Measurements from ENCODE around the gene APLP2. TPM values are rescaled to one million over a fixed set of nuclear protein-coding genes. Genes with fewer than 3 reads are reported as not detected.
A peak's percentile ranks its signal among the peaks of the same experiment; 100 is the strongest.

Gene APLP2
- total and polyA plus RNA-seq, 2 of the 13 experiments (the other 11 are each of a cell fraction or from before 2014, with no cell fraction given): 315 to 594 TPM

DNA sequence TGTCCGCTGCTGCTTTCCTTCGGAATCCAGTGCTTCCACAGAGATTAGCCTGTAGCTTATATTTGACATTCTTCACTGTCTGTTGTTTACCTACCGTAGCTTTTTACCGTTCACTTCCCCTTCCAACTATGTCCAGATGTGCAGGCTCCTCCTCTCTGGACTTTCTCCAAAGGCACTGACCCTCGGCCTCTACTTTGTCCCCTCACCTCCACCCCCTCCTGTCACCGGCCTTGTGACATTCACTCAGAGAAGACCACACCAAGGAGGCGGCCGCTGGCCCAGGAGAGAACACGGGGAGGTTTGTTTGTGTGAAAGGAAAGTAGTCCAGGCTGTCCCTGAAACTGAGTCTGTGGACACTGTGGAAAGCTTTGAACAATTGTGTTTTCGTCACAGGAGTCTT is 74.4 kb downstream of the APLP2 start (continued):
- TF ChIP-seq CREM (IDR thresholded peaks at IDR 0.05) (peak; percentile 69; the same call in 1 of the 2 replicates), CREM (CRISPR knock-in tag; IDR thresholded peaks at IDR 0.05) (no peak), SYNCRIP (IDR thresholded peaks at IDR 0.05; ENCODE audit: insufficient read depth, low read depth, low read length) (no peak), NFYC (CRISPR knock-in tag; IDR thresholded peaks at IDR 0.05) (no peak), GFI1 (CRISPR knock-in tag; IDR thresholded peaks at IDR 0.05; ENCODE audit: borderline replicate concordance) (peak; percentile 59; the same call in 1 of the 2 replicates), NR2F2 (IDR thresholded peaks at IDR 0.05; ENCODE audit: borderline replicate concordance, low read depth) (peak; percentile 56; the same call in 1 of the 2 replicates), SAP130 (CRISPR knock-in tag; IDR thresholded peaks at IDR 0.05; ENCODE audit: low read depth) (peak; percentile 93), SOX5 (CRISPR knock-in tag; IDR thresholded peaks at IDR 0.05; ENCODE audit: borderline replicate concordance) (peak; percentile 74; the same call in 1 of the 2 replicates), DMAP1 (CRISPR knock-in tag; IDR thresholded peaks at IDR 0.05) (peak; percentile 49), MXI1 (IDR thresholded peaks at IDR 0.05; ENCODE audit: borderline replicate concordance, low read depth, low read length) (peak; percentile 69; the same call in 1 of the 3 replicates), GABPA (IDR thresholded peaks at IDR 0.05; ENCODE audit: low read depth, low read length) (no peak), GABPA (CRISPR knock-in tag; IDR thresholded peaks at IDR 0.05; ENCODE audit: low read depth) (peak; percentile 27; the same call in 1 of the 2 replicates), NCOA2 (CRISPR knock-in tag; IDR thresholded peaks at IDR 0.05) (peak; percentile 80), ZNF335 (CRISPR knock-in tag; IDR thresholded peaks at IDR 0.05) (0 out of 2 replicates have a peak, but pooled peaks have one; percentile 65), WIZ (CRISPR knock-in tag; IDR thresholded peaks at IDR 0.05) (no peak), ZNF253 (CRISPR knock-in tag; IDR thresholded peaks at IDR 0.05; ENCODE audit: borderline replicate concordance) (no peak), ZNF572 (CRISPR knock-in tag; IDR thresholded peaks at IDR 0.05) (no peak), LCORL (IDR thresholded peaks at IDR 0.05) (peak; percentile 54; the same call in 1 of the 2 replicates), LCORL (CRISPR knock-in tag; IDR thresholded peaks at IDR 0.05) (peak; percentile 87), ZKSCAN8 (CRISPR knock-in tag; IDR thresholded peaks at IDR 0.05; ENCODE audit: borderline replicate concordance) (peak; percentile 87)
- TF ChIP-seq, protein P1, sequence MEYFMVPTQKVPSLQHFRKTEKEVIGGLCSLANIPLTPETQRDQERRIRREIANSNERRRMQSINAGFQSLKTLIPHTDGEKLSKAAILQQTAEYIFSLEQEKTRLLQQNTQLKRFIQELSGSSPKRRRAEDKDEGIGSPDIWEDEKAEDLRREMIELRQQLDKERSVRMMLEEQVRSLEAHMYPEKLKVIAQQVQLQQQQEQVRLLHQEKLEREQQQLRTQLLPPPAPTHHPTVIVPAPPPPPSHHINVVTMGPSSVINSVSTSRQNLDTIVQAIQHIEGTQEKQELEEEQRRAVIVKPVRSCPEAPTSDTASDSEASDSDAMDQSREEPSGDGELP (IDR thresholded peaks at IDR 0.05; ENCODE audit: borderline replicate concordance, low read depth): peak; percentile 85; the same call in 1 of the 2 replicates
- TF ChIP-seq, protein P2, sequence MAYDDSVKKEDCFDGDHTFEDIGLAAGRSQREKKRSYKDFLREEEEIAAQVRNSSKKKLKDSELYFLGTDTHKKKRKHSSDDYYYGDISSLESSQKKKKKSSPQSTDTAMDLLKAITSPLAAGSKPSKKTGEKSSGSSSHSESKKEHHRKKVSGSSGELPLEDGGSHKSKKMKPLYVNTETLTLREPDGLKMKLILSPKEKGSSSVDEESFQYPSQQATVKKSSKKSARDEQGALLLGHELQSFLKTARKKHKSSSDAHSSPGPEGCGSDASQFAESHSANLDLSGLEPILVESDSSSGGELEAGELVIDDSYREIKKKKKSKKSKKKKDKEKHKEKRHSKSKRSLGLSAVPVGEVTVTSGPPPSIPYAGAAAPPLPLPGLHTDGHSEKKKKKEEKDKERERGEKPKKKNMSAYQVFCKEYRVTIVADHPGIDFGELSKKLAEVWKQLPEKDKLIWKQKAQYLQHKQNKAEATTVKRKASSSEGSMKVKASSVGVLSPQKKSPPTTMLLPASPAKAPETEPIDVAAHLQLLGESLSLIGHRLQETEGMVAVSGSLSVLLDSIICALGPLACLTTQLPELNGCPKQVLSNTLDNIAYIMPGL (CRISPR knock-in tag; IDR thresholded peaks at IDR 0.05; ENCODE audit: borderline replicate concordance in 1 of 2, low read depth in 1 of 2): peak in 1 of 2 experiments; percentile 33; a peak in 1 of 4 replicates
- TF ChIP-seq, protein P3, sequence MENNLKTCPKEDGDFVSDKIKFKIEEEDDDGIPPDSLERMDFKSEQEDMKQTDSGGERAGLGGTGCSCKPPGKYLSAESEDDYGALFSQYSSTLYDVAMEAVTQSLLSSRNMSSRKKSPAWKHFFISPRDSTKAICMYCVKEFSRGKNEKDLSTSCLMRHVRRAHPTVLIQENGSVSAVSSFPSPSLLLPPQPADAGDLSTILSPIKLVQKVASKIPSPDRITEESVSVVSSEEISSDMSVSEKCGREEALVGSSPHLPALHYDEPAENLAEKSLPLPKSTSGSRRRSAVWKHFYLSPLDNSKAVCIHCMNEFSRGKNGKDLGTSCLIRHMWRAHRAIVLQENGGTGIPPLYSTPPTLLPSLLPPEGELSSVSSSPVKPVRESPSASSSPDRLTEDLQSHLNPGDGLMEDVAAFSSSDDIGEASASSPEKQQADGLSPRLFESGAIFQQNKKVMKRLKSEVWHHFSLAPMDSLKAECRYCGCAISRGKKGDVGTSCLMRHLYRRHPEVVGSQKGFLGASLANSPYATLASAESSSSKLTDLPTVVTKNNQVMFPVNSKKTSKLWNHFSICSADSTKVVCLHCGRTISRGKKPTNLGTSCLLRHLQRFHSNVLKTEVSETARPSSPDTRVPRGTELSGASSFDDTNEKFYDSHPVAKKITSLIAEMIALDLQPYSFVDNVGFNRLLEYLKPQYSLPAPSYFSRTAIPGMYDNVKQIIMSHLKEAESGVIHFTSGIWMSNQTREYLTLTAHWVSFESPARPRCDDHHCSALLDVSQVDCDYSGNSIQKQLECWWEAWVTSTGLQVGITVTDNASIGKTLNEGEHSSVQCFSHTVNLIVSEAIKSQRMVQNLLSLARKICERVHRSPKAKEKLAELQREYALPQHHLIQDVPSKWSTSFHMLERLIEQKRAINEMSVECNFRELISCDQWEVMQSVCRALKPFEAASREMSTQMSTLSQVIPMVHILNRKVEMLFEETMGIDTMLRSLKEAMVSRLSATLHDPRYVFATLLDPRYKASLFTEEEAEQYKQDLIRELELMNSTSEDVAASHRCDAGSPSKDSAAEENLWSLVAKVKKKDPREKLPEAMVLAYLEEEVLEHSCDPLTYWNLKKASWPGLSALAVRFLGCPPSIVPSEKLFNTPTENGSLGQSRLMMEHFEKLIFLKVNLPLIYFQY (CRISPR knock-in tag; IDR thresholded peaks at IDR 0.05; ENCODE audit: borderline replicate concordance): 0 out of 2 replicates have a peak, but pooled peaks have one; percentile 41
- TF ChIP-seq, protein P4, sequence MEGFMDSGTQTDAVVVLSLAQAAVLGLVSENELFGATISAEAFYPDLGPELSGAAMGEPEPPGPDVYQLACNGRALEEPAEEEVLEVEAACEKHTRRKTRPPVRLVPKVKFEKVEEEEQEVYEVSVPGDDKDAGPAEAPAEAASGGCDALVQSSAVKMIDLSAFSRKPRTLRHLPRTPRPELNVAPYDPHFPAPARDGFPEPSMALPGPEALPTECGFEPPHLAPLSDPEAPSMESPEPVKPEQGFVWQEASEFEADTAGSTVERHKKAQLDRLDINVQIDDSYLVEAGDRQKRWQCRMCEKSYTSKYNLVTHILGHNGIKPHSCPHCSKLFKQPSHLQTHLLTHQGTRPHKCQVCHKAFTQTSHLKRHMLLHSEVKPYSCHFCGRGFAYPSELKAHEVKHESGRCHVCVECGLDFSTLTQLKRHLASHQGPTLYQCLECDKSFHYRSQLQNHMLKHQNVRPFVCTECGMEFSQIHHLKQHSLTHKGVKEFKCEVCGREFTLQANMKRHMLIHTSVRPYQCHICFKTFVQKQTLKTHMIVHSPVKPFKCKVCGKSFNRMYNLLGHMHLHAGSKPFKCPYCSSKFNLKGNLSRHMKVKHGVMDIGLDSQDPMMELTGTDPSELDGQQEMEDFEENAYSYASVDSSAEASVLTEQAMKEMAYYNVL (CRISPR knock-in tag; IDR thresholded peaks at IDR 0.05; ENCODE audit: borderline replicate concordance): peak; percentile 61; the same call in 1 of the 2 replicates

All from HepG2 (cell line).